ENCODE data around the gene SEMA3C. TPM values are rescaled to one million over a fixed set of nuclear protein-coding genes. Genes with fewer than 3 reads are reported as not detected.

The SEMA3C gene
- total and polyA plus RNA-seq, 2 donors (not counting 3 experiments of a cell fraction or from before 2014, with no cell fraction given) = 0.01 to 0.09 TPM

- H3K36me3 ChIP-seq (ENCODE audit: control insufficient read depth in 2 of 2, extremely low read depth in 1 of 2, insufficient read depth in 2 of 2, low read length in 2 of 2) = no peaks in the 10 kb centered on the region
- dilution Hi-C loops (cut with MboI; ENCODE audit: extremely low pct_ligation_motif_present, low sequenced_read_pairs) (no loop called here), intact Hi-C loops (cut with micrococcal nuclease) (no loop called here)
- H3K79me2 ChIP-seq (ENCODE audit: control insufficient read depth, insufficient read depth, low read length) = no peaks in the 10 kb centered on the region
- ChIA-PET POLR2A (no interaction called here), CTCF (no interaction called here)
- no peaks in the 10 kb centered on the region for H4K20me1 ChIP-seq (replicated peaks; ENCODE audit: control insufficient read depth, extremely low read depth, insufficient read depth, low read length)
- FAIRE-seq = no peak
- TF ChIP-seq POLR2AphosphoS5 (IDR thresholded peaks at IDR 0.05; ENCODE audit: insufficient read depth, low read depth, low read length) (no peak), GATA2 (IDR thresholded peaks at IDR 0.05; ENCODE audit: insufficient read depth, insufficient read length, low read depth, low read length) (no peak), EZH2 (IDR thresholded peaks at IDR 0.05; ENCODE audit: borderline replicate concordance, low read depth, low read length, severe bottlenecking) (no peak), CTCF (IDR thresholded peaks at IDR 0.05; ENCODE audit: extremely low read depth in 1 of 2, insufficient read depth in 1 of 2, low read depth in 1 of 2, low read length in 2 of 2) (no peak), POLR2A (IDR thresholded peaks at IDR 0.05; ENCODE audit: low read depth, low read length) (no peak)
- no peak overlapping the region for H3K9ac ChIP-seq (replicated peaks; ENCODE audit: extremely low read depth, insufficient read depth, low read length)
- H3K4me3 ChIP-seq (replicated peaks in 1 of 3; ENCODE audit: insufficient read depth in 1 of 3, low read depth in 1 of 3, low read length in 3 of 3) = no peak overlapping the region
- no peaks in the 10 kb centered on the region for H3K9me3 ChIP-seq (replicated peaks; ENCODE audit: control insufficient read depth, insufficient read depth, low read length)
- H3K9me1 ChIP-seq (replicated peaks; ENCODE audit: control insufficient read depth, extremely low read depth, insufficient read depth, low read length) = no peaks in the 10 kb centered on the region
- no peak overlapping the region for H3K27ac ChIP-seq (ENCODE audit: insufficient read depth, low read depth, low read length)
- H2AFZ ChIP-seq (ENCODE audit: low read depth, low read length) = no peak overlapping the region
- peaks cover 0 to 2% of the 10 kb centered on the region in 2 experiments for H3K27me3 ChIP-seq (ENCODE audit: control insufficient read depth in 2 of 2, insufficient read depth in 2 of 2, low read length in 2 of 2)
- H3K4me2 ChIP-seq (ENCODE audit: insufficient read depth, low read length) = no peak overlapping the region
- DNase-seq (ENCODE audit: low read depth, low spot score) = no peak
- BruUV-seq (replicated peaks) = no TSS peak
- H3K4me1 ChIP-seq (ENCODE audit: control insufficient read depth, extremely low read depth, insufficient read depth, low read length) = no peaks in the 10 kb centered on the region
Measured at GRCh38 chr7:80960244-80960795, 41.5 kb upstream of the SEMA3C start.
